IMR-90 (cell line): ENCODE results near the gene UBAP2L. TPM values are rescaled to one million over a fixed set of nuclear protein-coding genes. Genes with fewer than 3 reads are reported as not detected.

ENCODE experiments used
- ATAC-seq: fragments of 200-7000 bp; cut with Tn5 transposase; 2 replicates; pipeline ENCODE4 v1.9.1; 2020; ENCODE audit warnings: low read depth, mild to moderate bottlenecking, moderate library complexity
- BruUV-seq: library from RNA; stranded (reverse); fragments of 400-500 nt; replicated peaks from 2 replicates; lab custom pipeline; 2021; lab: Mats Ljungman, UMichigan
- CTCF ChIA-PET: fragments of 300-600 bp; formaldehyde crosslinking; extraction: SDS; loops from one replicate; lab custom pipeline; 2021; ENCODE audit warnings: antibody characterized with exemption; lab: Yijun Ruan, JAX
- POLR2A ChIA-PET: fragments of 300-600 bp; sonication (Branson Sonifier 250); formaldehyde crosslinking; loops from one replicate; lab custom pipeline; 2022; ENCODE audit warnings: antibody characterized with exemption; ENCODE audit not compliant: unreplicated experiment; lab: Charles Lee
- DNase-seq: peaks from one replicate; pipeline ENCODE4 v3.0.0; 2013
- H2AFZ ChIP-seq: replicated peaks from 2 replicates; pipeline ENCODE3; 2013; ENCODE audit warnings: low read length, mild to moderate bottlenecking; ENCODE audit not compliant: poor library complexity
- H2AK5ac ChIP-seq: 2 replicates; pipeline ENCODE4 v1.6.1; 2013; ENCODE audit warnings: low read depth, low read length, inconsistent platforms
- H2AK9ac ChIP-seq: replicated peaks from 2 replicates; pipeline ENCODE3; 2013; ENCODE audit warnings: mild to moderate bottlenecking, low read depth, low read length, moderate library complexity; ENCODE audit not compliant: poor library complexity
- H2BK120ac ChIP-seq: 2 replicates; pipeline ENCODE4 v1.6.1; 2013; ENCODE audit warnings: low read depth, low read length, inconsistent platforms
- H2BK15ac ChIP-seq: 3 replicates; pipeline ENCODE4 v1.6.1; 2013; ENCODE audit warnings: low read depth, low read length, inconsistent platforms
- H2BK20ac ChIP-seq: 2 replicates; pipeline ENCODE4 v1.6.1; 2013; ENCODE audit warnings: low read depth, mild to moderate bottlenecking, inconsistent platforms, low read length, moderate library complexity
- H2BK5ac ChIP-seq: 2 replicates; pipeline ENCODE4 v1.6.1; 2013; ENCODE audit warnings: mild to moderate bottlenecking, low read depth, low read length, inconsistent platforms; ENCODE audit not compliant: poor library complexity, severe bottlenecking
- H3K14ac ChIP-seq: replicated peaks from 2 replicates; pipeline ENCODE4 v1.6.1; 2013; ENCODE audit warnings: low read depth, low read length, inconsistent platforms
- H3K18ac ChIP-seq: 2 replicates; pipeline ENCODE4 v1.6.1; 2013; ENCODE audit warnings: low read depth, low read length, control low read depth
- H3K23ac ChIP-seq: 2 replicates; pipeline ENCODE4 v1.6.1; 2013; ENCODE audit warnings: low read depth, low read length, inconsistent platforms
- H3K27ac ChIP-seq: 2 replicates; pipeline ENCODE4 v1.5.1; 2013; ENCODE audit warnings: mild to moderate bottlenecking, control low read depth, low read length; ENCODE audit not compliant: insufficient read depth
- H3K27me3 ChIP-seq: 2 replicates; pipeline ENCODE4 v1.6.1; 2013; ENCODE audit warnings: low read length; ENCODE audit not compliant: control insufficient read depth, insufficient read depth
- H3K36me3 ChIP-seq: 2 replicates; pipeline ENCODE4 v1.6.1; 2013; ENCODE audit warnings: low read length, mixed read lengths; ENCODE audit not compliant: control insufficient read depth, insufficient read depth
- H3K4ac ChIP-seq: 2 replicates; pipeline ENCODE4 v1.6.1; 2013; ENCODE audit warnings: low read depth, low read length, inconsistent platforms
- H3K4me1 ChIP-seq: 2 replicates; pipeline ENCODE4 v1.6.1; 2013; ENCODE audit warnings: low read length, mixed read lengths; ENCODE audit not compliant: control insufficient read depth, insufficient read depth
- H3K4me2 ChIP-seq: 2 replicates; pipeline ENCODE4 v1.6.1; 2013; ENCODE audit warnings: low read depth, mild to moderate bottlenecking, control low read depth, low read length, moderate library complexity
- H3K4me3 ChIP-seq: 2 replicates; pipeline ENCODE4 v1.5.1; 2013; ENCODE audit warnings: low read depth, mild to moderate bottlenecking, control low read depth, low read length, moderate library complexity; ENCODE audit not compliant: insufficient read depth
- H3K56ac ChIP-seq: 2 replicates; pipeline ENCODE4 v1.6.1; 2013; ENCODE audit warnings: low read length, inconsistent platforms; ENCODE audit not compliant: insufficient read depth; ENCODE audit errors: extremely low read depth
- H3K79me1 ChIP-seq, 2 experiments: 2 replicates each; pipeline ENCODE4 v1.6.1; 2013; ENCODE audit warnings: low read length in 2 of 2, inconsistent platforms in 1 of 2, low read depth in 1 of 2
- H3K9ac ChIP-seq: 2 replicates; pipeline ENCODE4 v1.6.1; 2013; ENCODE audit warnings: low read depth, low read length, control low read depth
- H3K9me1 ChIP-seq: 2 replicates; pipeline ENCODE4 v1.6.1; 2013; ENCODE audit warnings: low read length, inconsistent platforms; ENCODE audit not compliant: insufficient read depth
- H3K9me3 ChIP-seq: 2 replicates; pipeline ENCODE4 v1.6.1; 2013; ENCODE audit warnings: low read length; ENCODE audit not compliant: control insufficient read depth, insufficient read depth
- H4K20me1 ChIP-seq: 2 replicates; pipeline ENCODE4 v1.6.1; 2013; ENCODE audit warnings: low read length, inconsistent platforms; ENCODE audit not compliant: insufficient read depth
- H4K5ac ChIP-seq: 2 replicates; pipeline ENCODE4 v1.6.1; 2013; ENCODE audit warnings: mild to moderate bottlenecking, low read depth, low read length, control low read depth
- H4K8ac ChIP-seq, 2 experiments: 2 replicates each; pipeline ENCODE4 v1.6.1; 2013; ENCODE audit warnings: low read depth in 2 of 2, low read length in 2 of 2, control low read depth in 1 of 2, inconsistent platforms in 1 of 2
- H4K91ac ChIP-seq: 2 replicates; pipeline ENCODE4 v1.6.1; 2013; ENCODE audit warnings: low read depth, low read length, inconsistent platforms; ENCODE audit not compliant: insufficient read depth
- CHD1 ChIP-seq: IDR thresholded peaks from 2 replicates; pipeline ENCODE4 v1.6.1; 2012; ENCODE audit warnings: low read depth, low read length, improper control_type of control experiment
- NFE2L2 ChIP-seq: fragments of 150-350 bp; IDR thresholded peaks from 2 replicates; pipeline ENCODE4 v1.6.1; 2016; ENCODE audit warnings: low read depth, mild to moderate bottlenecking, low read length
- RFX5 ChIP-seq: IDR thresholded peaks from 2 replicates; pipeline ENCODE4 v1.8.0; 2012; ENCODE audit warnings: low read depth, mild to moderate bottlenecking, low read length, moderate library complexity
- WGBS, 2 experiments: methylation state at CpG; one replicate each; pipeline versions ENCODE4 v1.1.5 to v1.1.7; 2013; ENCODE audit warnings: missing lambda C conversion rate in 2 of 2; ENCODE audit not compliant: insufficient read length in 1 of 2; ENCODE audit errors: extremely low coverage in 2 of 2; 5-methylcytosine and 5-hydroxymethylcytosine counted together
- dilution Hi-C: fragments of 300-500 bp; cut with HindIII; formaldehyde crosslinking; loops from one replicate; pipeline ENCODE4 v1.14.3; 2018; ENCODE audit warnings: low sequenced_read_pairs; ENCODE audit not compliant: unreplicated experiment
- in situ Hi-C: fragments of 300-500 bp; cut with MboI; formaldehyde crosslinking; loops from 3 replicates; pipeline ENCODE4 v1.14.3; 2019; ENCODE audit warnings: low sequenced_read_pairs, inconsistent platforms, mixed read lengths
- intact Hi-C: fragments of 100-400 bp; cut with micrococcal nuclease; formaldehyde crosslinking; loops from 2 replicates; pipeline ENCODE4 v1.10.0; 2022
- polyA plus RNA-seq, 3 experiments: library from polyadenylated mRNA; depleted of rRNA; stranded (reverse); fragments of >200 nt; gene quantifications; 2 replicates each; pipeline ENCODE4 v1.2.3, GENCODE V29; 2012; ENCODE audit warnings: low replicate concordance in 1 of 3
- total RNA-seq: library from RNA; depleted of rRNA; stranded (reverse); fragments of >200 nt; gene quantifications from 2 replicates; pipeline ENCODE4 v1.2.3, GENCODE V29; 2012
- TF ChIP-seq, protein P1 (sequence below): fragments of 150-350 bp; IDR thresholded peaks from 2 replicates; pipeline ENCODE4 v1.6.1; 2017; ENCODE audit warnings: mild to moderate bottlenecking, antibody characterized with exemption, low read length, low read depth
- TF ChIP-seq, protein P2 (sequence below): fragments of 150-350 bp; IDR thresholded peaks from 2 replicates; pipeline ENCODE4 v1.6.1; 2016; ENCODE audit warnings: low read depth, mild to moderate bottlenecking, low read length, moderate library complexity, borderline replicate concordance
- TF ChIP-seq, protein P3 (sequence below): conservative IDR thresholded peaks from 2 replicates; pipeline ENCODE4 v1.5.1; 2012; ENCODE audit warnings: mild to moderate bottlenecking, low read depth, low read length, improper control_type of control experiment

UBAP2L gene
- total and polyA plus RNA-seq, 2 of the 4 experiments (the other 2 are of a cell fraction): 57.5 to 149 TPM

DNA sequence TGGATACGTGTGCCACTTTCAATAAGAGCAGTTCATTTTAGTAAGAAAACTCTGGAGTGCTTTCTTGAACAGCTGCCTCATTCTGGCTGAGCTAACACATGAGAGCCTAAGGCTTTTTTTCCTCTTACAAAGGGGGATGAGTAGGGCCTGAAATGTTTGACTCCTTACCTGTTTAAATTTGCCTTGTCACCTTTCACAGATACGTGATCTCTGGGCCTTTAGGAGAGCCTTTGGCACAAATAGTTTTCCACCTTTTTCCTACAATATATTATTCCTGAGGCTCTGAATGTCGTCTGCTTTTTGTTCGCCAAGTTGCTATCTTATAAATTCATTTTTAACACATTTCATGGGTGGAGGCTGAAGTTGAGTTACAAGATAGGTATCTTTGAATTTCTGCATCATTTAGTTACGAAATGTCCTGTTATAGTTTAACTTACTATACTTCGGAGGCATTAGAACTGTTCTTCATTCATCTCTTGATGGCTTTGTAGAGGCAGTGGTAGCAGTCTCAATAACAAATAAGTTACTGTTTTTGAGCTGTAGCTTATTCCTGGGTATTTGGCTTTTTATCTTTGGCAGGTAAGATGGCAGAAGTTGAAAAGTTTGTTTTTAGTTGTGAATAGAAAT is 17.2 kb downstream of the UBAP2L start:
- H3K79me1 ChIP-seq: peaks cover 19 to 45% of the 10 kb centered on the region in 2 experiments; a peak in 3 of 4 replicates
- H3K18ac ChIP-seq: no peak overlapping the region
- no peak overlapping the region for H4K8ac ChIP-seq
- H3K36me3 ChIP-seq: peaks cover 58% of the 10 kb centered on the region
- no peak overlapping the region for H2AK5ac ChIP-seq
- H4K5ac ChIP-seq: no peak overlapping the region
- no peak overlapping the region for H4K91ac ChIP-seq
- no CpG with 5 or more reads among the region's 6 CpGs for WGBS, 2 experiments
- ChIA-PET CTCF (no interaction called here), POLR2A (no interaction called here)
- H3K9me1 ChIP-seq: no peaks in the 10 kb centered on the region; the same call in 1 of the 2 replicates
- no peak overlapping the region for H3K4me3 ChIP-seq
- peaks cover 26% of the 10 kb centered on the region; the same call in 1 of the 2 replicates for H4K20me1 ChIP-seq
- dilution Hi-C loops: no loop called here
- H2BK20ac ChIP-seq: no peak overlapping the region
- H2BK5ac ChIP-seq: no peak overlapping the region
- no peak overlapping the region for H2AK9ac ChIP-seq
- H3K4me1 ChIP-seq: no peaks in the 10 kb centered on the region
- no peak overlapping the region for H2BK120ac ChIP-seq
- BruUV-seq: no TSS peak
- no peak overlapping the region for H3K4me2 ChIP-seq
- H2AFZ ChIP-seq: no peak overlapping the region
- no peaks in the 10 kb centered on the region for H3K9me3 ChIP-seq
- H3K27ac ChIP-seq: no peak overlapping the region
- H3K14ac ChIP-seq: no peak overlapping the region
- no peak overlapping the region for H3K9ac ChIP-seq
- in situ Hi-C loops: no loop called here
- TF ChIP-seq, protein P1, sequence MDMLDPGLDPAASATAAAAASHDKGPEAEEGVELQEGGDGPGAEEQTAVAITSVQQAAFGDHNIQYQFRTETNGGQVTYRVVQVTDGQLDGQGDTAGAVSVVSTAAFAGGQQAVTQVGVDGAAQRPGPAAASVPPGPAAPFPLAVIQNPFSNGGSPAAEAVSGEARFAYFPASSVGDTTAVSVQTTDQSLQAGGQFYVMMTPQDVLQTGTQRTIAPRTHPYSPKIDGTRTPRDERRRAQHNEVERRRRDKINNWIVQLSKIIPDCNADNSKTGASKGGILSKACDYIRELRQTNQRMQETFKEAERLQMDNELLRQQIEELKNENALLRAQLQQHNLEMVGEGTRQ: no peak
- TF ChIP-seq NFE2L2 (no peak), CHD1 (no peak), RFX5 (no peak)
- TF ChIP-seq, protein P2, sequence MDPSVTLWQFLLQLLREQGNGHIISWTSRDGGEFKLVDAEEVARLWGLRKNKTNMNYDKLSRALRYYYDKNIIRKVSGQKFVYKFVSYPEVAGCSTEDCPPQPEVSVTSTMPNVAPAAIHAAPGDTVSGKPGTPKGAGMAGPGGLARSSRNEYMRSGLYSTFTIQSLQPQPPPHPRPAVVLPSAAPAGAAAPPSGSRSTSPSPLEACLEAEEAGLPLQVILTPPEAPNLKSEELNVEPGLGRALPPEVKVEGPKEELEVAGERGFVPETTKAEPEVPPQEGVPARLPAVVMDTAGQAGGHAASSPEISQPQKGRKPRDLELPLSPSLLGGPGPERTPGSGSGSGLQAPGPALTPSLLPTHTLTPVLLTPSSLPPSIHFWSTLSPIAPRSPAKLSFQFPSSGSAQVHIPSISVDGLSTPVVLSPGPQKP: no peak
- TF ChIP-seq, protein P3, sequence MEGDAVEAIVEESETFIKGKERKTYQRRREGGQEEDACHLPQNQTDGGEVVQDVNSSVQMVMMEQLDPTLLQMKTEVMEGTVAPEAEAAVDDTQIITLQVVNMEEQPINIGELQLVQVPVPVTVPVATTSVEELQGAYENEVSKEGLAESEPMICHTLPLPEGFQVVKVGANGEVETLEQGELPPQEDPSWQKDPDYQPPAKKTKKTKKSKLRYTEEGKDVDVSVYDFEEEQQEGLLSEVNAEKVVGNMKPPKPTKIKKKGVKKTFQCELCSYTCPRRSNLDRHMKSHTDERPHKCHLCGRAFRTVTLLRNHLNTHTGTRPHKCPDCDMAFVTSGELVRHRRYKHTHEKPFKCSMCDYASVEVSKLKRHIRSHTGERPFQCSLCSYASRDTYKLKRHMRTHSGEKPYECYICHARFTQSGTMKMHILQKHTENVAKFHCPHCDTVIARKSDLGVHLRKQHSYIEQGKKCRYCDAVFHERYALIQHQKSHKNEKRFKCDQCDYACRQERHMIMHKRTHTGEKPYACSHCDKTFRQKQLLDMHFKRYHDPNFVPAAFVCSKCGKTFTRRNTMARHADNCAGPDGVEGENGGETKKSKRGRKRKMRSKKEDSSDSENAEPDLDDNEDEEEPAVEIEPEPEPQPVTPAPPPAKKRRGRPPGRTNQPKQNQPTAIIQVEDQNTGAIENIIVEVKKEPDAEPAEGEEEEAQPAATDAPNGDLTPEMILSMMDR: no peak
- intact Hi-C loops: no loop called here
- H3K56ac ChIP-seq: no peak overlapping the region
- no peak overlapping the region for H3K23ac ChIP-seq
- H3K27me3 ChIP-seq: no peaks in the 10 kb centered on the region
- no peak overlapping the region for H2BK15ac ChIP-seq
- DNase-seq (no peak), ATAC-seq (no peak)
- no peak overlapping the region for H3K4ac ChIP-seq
